ENCODE results near the gene HAUS6.

- TF ChIP-seq CTCF (IDR thresholded peaks at IDR 0.05) (no peak), POLR2A (IDR thresholded peaks at IDR 0.05) (no peak)
These were observed 52.6 kb downstream of the HAUS6 start for GRCh38 chr9:19049917-19050636.
